ENCODE data around the gene DAB2.

DAB2 gene

GRCh38 chr5:39331861-39332381 is 92.9 kb downstream of the DAB2 start:
- DNase-seq: no peak

GRCh38 chr5:39328731-39329130 is 96.0 kb downstream of the DAB2 start:
- no peak for DNase-seq

- no peak for DNase-seq
Measured at GRCh38 chr5:39323542-39323941, 101.2 kb downstream of the DAB2 start.

Measured in NCI-H82 (cell line).